ENCODE results near the gene NPPC. TPM values are rescaled to one million over a fixed set of nuclear protein-coding genes. Genes with fewer than 3 reads are reported as not detected.
"Not testable (repeated sequence)": the region's sequence is repeated elsewhere in the genome, so short reads cannot be mapped to it uniquely, and the experiment has no call there.

The NPPC gene, protein sequence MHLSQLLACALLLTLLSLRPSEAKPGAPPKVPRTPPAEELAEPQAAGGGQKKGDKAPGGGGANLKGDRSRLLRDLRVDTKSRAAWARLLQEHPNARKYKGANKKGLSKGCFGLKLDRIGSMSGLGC
- not detected for total RNA-seq

DNA sequence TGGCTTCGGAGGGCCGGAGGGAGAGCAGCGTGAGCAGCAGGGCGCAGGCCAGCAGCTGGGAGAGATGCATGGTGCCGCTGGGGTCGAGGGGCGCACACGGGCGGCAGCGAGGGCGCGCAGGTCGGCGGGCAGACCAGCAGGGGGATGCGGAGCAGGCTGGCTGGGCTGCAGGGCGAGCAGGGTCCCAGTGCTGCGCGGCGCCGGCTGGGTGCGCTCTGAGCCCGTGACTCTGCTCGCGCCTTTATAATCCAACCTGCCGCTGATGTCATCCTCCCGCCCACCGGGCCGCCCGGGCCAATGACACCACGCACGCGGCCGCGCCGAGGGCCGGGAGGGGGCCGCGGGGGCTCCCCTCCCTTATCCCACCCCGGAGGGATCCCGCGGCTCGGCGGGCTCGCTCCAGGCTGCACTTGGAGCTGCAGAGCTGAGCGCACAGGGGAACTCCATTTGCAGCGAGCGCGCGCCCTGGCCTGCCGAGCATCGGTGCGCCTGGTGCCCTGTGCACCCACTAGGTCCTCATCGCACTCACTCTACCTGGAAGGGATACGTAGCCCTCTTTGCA lies at the start of gene NPPC:
Gene NPPC (minus strand): TSS at position 217 of the 562 bp plus-strand sequence. CDS start 147 bp downstream, at position 70.
- no peak for DNase-seq (ENCODE audit: low spot score)

DNA sequence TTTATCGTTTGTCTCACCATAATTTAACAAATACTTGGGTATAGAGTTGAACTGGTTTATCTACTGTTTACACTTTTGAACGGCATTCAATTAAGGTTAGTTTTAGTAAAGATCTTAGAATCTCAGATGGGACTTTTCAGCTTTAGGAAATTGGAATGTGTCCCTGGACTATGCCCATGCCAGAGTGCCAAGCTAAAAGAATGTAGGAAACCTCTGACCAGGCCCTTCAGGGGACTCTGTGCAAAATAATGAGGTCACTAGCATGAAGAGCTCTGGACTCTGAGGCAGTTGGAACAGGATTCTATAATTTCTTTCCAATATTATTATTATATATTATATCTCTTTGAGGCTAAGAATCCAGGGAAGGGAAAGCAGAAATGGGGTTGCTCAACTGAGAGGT lies 48.8 kb upstream of the NPPC start:
- no peak for DNase-seq (ENCODE audit: low spot score)

DNA sequence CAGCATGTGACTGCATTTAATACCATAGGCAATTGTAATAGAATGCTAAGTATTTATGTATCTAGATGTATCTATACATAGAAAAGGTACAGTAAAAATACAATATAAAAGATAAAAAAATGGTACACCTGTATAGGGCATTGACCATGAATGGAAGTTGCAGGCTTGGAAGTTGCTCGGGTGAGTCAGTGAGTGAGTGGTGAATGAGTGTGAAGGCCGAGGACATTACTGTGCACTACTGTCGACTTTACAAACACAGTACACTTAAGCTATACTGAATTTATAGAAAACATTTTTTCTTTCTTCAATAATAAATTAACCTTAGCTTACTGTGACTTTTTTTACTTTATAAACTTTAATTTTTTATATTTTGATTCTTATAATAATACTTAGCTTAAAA lies 44.3 kb upstream of the NPPC start:
- DNase-seq (ENCODE audit: low spot score), result no peak

DNA sequence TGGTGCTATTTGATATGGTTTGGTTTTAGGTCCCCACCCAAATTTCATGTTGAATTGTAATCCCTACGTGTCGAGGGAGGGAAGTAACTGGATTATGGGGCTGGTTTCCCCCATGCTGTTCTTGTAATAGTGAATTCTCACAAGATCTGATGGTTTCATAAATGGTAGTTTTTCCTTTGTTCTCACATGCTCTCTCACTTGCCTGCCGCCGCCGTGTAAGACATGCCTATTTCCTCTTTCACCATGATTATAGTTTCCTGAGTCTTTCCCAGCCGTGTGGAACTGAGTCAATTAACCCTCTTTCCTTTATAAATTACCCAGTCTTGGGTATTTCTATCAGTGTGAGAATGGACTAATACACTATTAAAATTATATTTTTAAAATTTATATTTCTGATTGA lies 42.6 kb upstream of the NPPC start:
- DNase-seq (ENCODE audit: low spot score), result no peak

DNA sequence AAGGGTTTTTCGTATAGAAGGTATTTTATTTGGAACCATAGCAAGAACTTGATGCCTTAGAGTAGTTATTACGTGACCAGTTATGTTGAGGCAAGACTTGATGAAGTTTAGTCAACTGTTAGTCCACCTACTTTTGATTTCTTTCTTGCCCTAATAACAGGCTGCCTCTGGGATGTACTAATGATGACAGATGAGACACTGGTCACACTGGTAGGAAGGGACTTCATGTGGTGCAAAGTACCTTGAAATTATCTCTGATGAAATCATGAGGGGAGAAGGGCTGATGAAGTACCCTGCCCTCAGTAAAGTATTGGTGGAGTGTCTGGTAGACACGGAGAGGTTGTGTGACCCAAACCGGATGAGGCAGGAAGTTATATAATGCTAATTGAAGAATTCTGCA lies 40.7 kb upstream of the NPPC start:
- no peak for DNase-seq (ENCODE audit: low spot score)

DNA sequence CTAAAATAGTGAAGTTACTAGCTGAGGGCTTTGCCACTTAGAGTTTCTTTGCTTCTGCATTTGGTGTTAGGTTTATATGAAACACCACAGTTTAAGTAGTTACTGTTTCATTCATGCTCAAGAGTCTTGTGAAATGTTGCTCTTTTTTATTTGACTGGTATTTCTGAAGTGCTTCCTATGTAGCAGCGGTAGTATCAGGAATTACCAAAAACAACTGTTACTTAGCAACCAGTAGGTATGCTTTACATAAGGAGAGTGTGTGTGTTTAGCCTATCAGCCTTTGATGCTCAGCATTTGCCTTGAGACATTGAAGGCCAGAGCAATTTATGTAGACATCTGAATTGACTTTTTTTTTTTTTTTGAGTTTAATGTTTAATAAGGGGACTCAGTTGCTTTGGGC lies 38.9 kb upstream of the NPPC start:
- DNase-seq (ENCODE audit: low spot score), result no peak

DNA sequence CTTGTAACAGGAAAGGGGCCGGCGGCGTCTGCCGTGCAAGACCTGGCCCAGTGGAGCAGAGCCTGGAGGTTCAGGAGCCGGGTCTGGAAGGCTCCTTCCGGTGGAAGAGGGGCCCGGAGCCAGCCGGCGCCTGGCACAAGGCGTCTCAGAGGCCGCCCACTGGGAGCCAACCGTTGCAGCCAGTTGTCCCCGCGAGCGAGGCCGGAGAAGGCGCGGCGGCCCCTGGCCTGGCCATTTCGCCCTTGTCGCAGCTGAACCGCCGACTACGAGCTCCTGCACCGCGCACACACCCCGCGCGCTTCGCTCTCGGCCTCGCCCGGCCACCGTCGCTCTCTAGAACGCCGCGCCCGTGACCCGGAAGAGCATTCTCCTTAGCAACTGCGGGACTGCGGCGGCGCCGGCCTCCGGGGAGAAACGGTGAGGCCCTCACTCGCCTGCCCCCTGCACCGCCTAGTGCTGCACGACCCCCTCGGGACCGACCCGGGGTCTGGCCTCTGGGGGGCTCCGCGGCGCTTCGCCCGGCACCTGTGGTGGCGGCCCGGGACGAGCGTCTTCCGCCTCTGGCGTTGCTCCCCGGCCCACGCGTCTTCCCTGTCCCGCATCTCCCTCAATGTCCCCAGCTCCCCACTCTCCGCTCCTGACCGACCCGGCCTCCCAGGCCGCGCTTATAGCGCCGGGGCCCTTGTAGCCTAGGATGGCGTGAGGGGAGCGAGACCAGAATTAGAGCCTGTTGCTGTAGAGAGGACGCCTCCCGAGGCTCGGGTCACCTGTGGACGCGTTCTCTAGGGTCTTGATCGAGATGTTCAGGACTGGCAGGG lies 35.4 kb upstream of the NPPC start, which contains the start of gene DIS3L2:
Gene DIS3L2 (plus strand): TSS at position 365 of the 818 bp plus-strand sequence. CDS start 53,215 bp downstream, outside the sequence.
- DNase-seq (ENCODE audit: low spot score), result peak; percentile 80

DNA sequence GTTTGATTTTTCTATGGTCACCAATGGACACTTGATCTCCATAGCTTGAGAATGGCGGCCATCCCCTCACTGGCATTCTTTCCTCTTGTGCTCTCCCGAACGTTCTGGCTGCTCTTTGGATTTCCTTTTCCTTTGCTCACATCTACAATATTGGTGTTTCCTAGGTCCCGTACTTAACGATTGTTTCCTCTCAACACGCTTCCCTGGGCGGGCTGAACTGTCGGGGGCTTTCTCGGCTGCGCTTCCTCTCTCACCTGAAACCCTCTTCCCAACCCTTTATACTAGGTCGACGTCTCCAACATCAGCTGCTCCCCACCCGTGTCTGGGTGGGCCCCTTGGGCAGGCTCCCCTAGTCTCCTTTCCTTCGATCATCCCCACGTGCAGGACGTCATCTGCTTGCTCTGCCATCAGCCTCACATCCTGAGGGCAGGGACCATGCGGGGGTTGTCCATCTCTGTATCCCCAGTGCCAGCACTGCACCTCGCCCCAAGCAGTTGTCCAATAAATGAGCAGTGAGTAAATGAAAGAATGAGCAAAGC lies 34.7 kb upstream of the NPPC start:
- no peak for DNase-seq (ENCODE audit: low spot score)

DNA sequence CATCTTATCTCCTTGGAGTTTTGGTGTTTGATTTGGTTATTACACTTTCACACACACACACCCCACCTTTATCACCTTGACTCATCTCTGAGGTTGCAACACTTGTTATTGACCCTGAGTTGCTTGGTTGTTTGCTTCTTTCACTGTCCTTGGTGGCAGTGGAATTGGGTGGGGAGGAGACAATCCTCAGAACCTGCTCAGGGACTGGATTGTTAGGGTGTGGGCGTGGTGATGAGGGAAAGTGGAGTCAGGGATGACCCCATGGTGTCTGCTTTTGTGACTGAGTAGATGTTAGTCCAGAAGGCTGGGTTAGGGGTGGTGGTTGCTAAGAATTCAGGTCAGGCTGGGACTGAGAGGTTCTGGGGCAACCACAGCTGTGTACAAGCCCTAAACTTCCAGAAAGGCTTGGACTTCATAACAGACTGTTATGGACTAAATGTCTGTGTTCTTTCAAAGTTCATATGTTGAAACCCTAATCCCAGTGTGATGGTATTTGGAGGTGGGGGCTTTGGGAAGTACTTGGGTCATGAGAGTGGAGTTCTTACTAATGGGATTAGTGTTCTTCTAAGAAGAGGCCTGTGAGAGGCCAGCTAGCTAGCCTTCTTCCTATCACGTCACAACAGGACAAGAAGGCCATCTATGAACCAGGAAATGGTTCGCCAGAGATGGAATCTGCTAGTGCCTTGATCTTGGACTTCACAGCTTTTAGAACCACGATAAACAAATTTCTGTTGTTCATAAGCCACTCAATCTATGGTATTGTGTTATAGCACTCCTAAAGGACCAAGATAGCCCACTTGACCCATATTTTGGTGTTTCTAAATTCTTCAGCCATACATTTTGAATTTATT lies 31.9 kb upstream of the NPPC start:
- DNase-seq (ENCODE audit: low spot score), result no peak

DNA sequence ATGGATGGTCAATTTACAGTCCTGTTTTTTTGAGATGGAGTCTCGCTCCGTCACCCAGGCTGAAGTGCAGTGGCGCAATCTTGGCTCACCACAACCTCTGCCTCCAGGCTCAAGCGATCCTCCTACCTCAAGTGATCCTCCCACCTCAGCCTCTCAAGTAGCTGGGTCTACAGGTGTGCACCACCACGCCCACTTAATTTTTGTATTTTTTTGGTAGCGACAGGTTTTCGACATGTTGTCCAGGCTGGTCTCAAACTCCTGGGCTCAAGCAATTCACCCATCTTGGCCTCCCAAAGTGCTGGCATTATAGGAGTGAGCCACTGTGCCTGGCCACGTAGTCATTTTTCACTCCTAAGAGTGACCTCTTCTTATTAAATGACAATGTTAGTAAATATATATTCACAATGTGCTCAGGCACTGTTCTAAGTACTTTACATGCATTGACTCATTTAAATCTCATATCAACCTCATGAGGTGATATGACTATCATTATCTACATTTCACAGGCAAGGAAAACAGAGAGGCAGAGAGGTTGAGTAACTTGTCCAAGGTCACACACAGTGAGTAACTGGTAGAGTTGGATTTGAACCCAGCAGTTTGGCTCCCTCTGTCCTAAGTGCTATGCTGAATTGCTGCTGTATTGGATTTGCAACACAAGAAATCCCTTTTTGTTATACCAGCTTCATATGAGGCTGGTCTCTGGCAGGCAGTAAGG lies 29.7 kb upstream of the NPPC start:
- no peak for DNase-seq (ENCODE audit: low spot score)

DNA sequence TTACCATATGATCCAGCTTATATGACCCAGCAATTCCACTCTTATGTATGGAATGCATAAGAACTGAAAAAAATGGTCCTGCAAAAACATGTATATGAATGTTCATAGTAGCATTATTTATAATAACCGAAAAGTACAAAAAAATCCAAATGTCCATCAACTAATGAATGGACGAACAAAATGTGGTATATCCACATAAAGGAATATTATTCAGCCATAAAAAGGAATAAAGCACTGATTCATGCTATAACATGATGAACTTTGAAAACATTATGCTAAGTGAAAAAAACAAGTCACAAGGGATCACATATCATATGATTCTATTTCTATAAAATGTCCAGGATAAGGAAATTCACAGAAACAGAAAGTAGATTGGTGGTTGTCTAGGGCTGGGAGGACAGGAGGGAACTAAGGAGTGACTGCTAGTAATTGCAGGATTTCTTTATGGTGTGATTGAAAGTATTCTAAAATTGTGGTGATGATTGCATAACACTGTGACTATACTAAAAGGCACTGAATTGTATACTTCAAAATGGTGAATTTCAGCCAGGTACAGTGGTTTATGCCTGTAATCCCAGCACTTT lies 25.3 kb upstream of the NPPC start:
- DNase-seq (ENCODE audit: low spot score), result no peak

DNA sequence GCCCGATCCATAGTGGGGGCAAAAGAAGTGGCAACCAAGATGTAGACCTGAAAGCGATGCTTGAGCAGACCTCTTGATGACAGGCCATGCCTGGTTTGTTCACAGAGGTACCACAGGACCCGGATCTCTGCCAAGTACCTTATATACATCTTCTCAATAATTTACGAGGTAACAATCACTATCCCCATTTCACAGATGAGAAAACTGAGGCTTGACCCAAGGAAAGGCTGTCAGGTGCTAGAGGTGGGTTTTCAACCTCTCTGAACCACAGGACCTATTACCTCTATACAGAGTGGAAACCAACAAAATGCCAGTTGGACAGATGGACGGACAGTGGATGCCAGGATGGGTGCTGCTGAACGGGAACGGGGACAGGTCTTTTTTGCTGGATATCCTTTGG lies 21.5 kb upstream of the NPPC start:
- DNase-seq (ENCODE audit: low spot score), result no peak

DNA sequence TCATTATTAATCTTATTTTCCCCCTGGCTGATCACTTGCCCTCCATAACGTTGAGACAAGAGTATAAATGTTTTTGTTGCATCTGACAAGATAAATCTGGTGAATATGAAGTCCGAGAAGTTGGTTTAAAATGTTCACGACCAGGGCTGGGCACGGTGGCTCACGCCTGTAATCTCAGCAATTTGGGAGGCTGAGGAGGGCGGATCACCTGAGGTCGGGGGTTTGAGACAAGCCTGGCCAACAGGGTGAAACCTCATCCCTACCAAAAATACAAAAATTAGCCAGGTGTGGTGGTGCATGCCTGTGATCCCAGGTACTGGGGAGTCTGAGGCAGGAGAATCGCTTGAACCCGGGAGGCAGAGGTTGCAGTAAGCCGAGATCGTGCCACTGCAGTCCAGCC lies 20.9 kb upstream of the NPPC start:
- not testable (repeated sequence) for DNase-seq (ENCODE audit: low spot score)

DNA sequence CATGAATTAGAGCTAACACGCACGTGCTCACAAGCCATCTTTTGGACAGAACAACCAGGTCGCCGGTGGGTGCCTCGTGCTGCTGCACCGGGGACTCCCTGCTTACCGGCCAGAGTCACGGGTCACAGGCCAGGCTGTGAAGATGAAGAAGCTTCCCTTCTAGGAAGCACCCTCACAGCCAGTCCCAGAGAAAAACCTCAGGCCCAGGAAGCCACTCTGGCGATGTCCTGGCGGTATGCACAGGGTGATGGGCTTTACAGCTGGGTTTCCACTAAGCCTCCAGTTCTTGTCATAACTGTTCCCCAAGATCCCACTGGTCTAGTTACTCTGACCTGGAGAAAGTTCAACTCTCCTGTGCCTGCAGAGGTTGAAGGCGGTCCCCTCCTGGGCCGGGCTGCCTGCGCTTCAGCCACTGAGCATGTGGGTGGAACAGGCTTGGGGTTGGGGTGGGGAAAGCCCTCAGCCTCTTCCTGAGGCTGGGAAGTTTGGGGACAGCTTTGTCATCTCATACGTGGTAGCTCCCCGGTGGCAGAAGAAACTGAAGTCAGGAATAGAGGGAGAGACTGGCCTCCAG lies 20.1 kb upstream of the NPPC start:
- no peak for DNase-seq (ENCODE audit: low spot score)

DNA sequence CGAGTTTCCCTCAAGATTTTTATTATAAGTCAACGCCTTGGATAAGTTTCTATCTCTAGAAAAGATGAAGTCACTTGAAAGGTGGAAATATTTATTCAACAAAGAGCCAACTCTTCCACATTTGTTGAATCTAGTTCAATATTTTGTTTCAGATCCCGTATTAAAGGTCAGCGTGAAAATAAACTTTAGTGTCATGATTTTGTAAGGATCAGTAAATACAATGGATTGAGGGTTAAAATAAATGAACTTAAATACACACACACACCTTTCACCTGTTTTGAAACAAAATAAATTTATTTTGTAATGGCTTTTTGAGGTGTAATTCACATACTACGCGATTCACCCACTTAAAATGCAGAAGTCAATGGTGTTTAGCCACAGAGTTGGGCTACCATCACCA lies 16.0 kb upstream of the NPPC start:
- no peak for DNase-seq (ENCODE audit: low spot score)

DNA sequence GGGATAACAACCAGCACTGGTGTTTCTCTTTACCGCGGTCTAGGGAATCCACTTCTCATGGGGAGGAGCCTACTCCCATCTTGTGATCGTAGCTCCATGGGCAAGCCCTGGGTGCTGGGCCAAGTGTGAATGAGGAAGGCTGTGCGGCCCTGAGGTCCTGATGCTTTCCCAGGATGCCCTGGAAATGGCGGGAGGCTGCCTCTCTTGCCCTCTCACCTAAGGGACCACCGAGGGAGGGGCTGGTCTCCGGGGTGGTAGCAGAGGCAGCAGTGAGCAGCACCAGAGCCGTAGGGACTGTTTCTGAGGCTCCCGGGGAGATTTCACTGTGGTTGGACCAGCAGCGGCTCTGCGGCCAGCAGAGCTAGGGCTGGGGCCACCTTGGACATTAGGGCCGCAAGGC lies 15.5 kb upstream of the NPPC start:
- DNase-seq (ENCODE audit: low spot score), result no peak

DNA sequence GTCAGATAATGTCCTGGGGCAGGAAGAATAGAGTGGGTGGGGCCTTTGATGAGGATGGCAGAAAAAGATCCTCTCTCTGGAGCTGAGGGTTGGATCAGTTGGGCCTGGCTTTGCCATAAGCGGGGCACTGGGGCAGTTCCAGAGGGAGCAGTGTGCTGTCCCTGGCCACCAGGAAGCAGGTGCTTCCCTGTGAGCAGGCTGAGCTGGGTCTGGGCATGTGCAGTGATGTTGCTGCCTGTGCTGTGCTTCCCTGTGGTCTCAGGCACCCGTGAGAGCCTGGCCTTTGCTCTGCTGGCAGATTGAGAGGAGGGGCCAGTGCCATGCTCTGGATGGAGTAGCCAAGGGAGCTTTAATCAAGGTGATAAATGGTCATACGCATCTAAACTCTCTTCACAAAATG lies 14.6 kb upstream of the NPPC start:
- no peak for DNase-seq (ENCODE audit: low spot score)

DNA sequence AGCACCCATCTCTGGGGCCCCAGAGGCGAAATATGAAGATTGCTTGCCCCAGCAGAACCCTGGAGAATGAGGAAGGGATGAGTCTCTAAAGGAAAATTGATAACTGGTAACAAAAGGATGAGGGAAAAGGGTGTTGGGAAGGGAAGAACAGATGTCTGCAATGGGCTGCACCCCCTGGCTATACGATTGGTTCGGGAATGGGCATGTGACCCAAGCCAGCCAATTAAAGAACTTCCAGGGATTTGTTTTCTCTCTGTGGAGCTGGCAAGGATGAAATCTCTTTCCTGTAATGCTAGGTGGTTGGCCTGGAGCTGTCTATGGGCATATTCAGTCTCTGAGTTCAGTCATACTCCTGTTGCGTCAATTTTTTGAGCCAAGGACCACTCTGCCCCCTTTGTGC lies 12.8 kb upstream of the NPPC start:
- DNase-seq (ENCODE audit: low spot score), result no peak

DNA sequence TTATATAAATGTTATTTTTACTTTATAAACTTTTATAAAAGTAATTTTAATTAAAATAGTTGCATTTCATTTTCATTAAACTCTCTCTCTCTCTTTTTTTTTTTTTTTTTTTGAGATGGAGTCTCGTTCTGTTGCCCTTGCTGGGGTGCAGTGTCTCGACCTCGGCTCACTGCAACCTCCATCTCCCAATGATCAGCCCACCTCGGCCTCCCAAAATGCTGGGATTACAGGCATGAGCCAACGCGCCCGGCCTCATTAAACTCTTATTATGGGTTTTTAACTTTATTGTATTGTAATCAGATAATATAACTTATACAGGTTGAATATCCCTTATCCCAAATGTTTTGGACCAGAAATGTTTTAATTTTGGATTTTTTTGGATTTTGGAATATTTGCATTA lies 10.9 kb upstream of the NPPC start:
- no peak for DNase-seq (ENCODE audit: low spot score)

DNA sequence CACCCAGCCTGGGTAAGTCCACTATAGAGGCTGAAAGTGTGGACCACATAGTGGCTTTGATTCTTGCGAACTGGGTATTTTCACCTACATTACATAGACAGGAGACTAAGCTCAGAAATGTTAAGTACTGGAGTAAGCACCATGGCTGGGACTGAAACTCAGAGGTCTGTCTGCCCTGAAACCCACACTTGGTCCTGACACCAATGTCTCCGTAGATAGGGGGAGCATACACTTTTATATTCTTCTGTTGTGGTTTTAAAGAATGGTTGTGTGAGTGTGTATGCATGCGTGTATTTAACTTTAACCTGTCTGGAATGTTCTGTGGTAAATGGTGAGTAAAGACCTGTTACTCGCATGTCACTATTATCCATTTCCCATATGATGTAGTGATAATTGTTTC lies 10.3 kb upstream of the NPPC start:
- DNase-seq (ENCODE audit: low spot score), result no peak

DNA sequence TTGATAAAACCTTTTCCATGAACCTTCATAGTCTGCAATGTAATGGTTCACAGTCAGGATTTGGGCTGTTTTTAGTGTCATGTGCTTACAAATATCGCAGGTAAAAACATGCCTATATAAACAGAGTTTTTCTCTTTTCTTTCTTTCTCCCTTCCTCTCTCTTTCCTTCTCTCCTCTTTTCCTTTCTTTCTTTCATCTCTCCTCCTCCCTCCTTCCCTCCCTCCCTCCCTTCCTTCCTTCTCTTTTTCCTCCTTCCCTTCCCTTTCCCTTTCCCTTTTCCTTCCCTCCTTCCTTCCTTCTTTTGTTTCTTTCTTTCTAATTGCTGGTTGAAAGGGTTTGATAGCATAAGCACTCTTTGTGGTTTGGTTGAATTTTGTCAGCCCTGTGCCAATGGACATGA lies 9.6 kb upstream of the NPPC start:
- no peak for DNase-seq (ENCODE audit: low spot score)
